Testis (tissue), 3 donors: ENCODE results near the gene ASCC1. TPM values are rescaled to one million over a fixed set of nuclear protein-coding genes. Genes with fewer than 3 reads are reported as not detected.

Source experiments
- DNase-seq: peaks from one replicate; pipeline ENCODE4 v3.0.0-alpha.2; 2019
- H3K27ac ChIP-seq, 2 donors: fragments of 200-600 bp; sonication (generic); one replicate each; pipeline ENCODE4 v1.5.1; 2019
- H3K27me3 ChIP-seq: fragments of 200-600 bp; sonication (generic); one replicate; pipeline ENCODE4 v1.5.1; 2019
- H3K36me3 ChIP-seq: fragments of 200-600 bp; sonication (generic); one replicate; pipeline ENCODE4 v1.5.1; 2017; ENCODE audit warnings: low read depth; ENCODE audit errors: missing control alignments
- H3K4me1 ChIP-seq: fragments of 200-600 bp; sonication (generic); one replicate; pipeline ENCODE4 v1.5.1; 2019
- H3K4me3 ChIP-seq, 2 donors: fragments of 200-600 bp; sonication (generic); one replicate each; pipeline ENCODE4 v1.5.1; 2017 to 2019
- H3K9me3 ChIP-seq: fragments of 200-600 bp; sonication (generic); one replicate; pipeline ENCODE4 v1.5.1; 2017
- CTCF ChIP-seq, 3 experiments: fragments of 450-650 bp in 2 of 3; fragments of 200-600 bp in 1 of 3; sonication (generic) in 1 of 3; IDR thresholded peaks; one replicate each; pipeline ENCODE4 v1.5.1; 2016 to 2019; ENCODE audit warnings: antibody characterized with exemption in 3 of 3, mild to moderate bottlenecking in 2 of 3, moderate library complexity in 1 of 3
- POLR2A ChIP-seq: fragments of 450-650 bp; IDR thresholded peaks from one replicate; pipeline ENCODE4 v1.6.1; 2017; ENCODE audit warnings: antibody characterized with exemption, mild to moderate bottlenecking, moderate library complexity
- WGBS, 2 donors: methylation state at CpG; one replicate each; pipeline ENCODE4 v1.1.5; 2018; 5-methylcytosine and 5-hydroxymethylcytosine counted together
- intact Hi-C: fragments of 100-400 bp; cut with DNase I; formaldehyde crosslinking; loops from one replicate; pipeline ENCODE4 v1.15.1; 2023; ENCODE audit warnings: low total_unique reads
- polyA plus RNA-seq: library from polyadenylated mRNA; stranded (reverse); fragments of 350-450 nt; fragmentation: Illumina TruSeq; extraction: RNeasy Lipid Tissue Mini Kit (QIAGEN cat#74804); gene quantifications from one replicate; pipeline ENCODE4 v1.2.3, GENCODE V29; 2014; ENCODE audit warnings: low read depth, low replicate concordance; ENCODE audit not compliant: insufficient read depth
- total RNA-seq, 2 donors: library from RNA; depleted of rRNA; stranded (reverse); fragments of >200 nt; gene quantifications; one replicate each; pipeline ENCODE4 v1.2.3, GENCODE V29; 2016

The ASCC1 gene
- total and polyA plus RNA-seq, 3 donors from 2014 or later: 47.4 to 58.3 (median 48.8) TPM

DNA sequence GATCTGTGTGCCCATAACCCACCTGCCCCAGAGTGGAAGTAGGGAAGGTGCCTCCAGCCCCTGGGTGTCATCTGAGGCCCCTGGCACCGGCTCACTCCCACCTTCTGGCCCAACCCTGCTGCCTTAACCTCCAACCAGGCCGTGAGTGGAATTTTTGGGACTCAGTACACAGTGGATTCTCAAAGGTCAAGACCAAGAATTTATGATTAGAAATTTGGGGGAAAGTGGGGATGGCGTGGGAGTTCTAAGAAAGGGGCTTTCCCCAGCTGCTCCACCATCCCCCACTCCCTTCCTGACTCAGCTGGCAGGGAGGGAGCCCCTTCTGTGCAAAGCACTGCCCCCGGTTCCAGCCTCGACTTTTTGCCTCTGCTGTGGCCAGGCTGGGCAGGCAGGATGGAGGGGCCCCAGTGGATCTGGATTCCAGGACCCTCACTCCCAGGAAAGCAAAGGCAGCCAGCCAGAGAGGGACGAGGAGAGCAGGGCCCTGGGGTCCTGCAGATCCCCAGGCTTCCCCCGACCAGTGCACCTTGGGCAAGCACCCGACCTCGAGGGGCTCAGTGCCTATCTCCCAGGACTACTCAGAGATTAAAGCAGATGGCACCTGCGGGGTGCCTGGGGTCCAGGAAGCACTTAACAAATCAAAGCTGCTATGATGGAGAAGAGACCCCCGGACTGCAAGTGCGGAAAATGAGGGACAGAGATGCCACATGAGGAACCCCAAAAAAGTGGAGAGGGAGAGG is 140.5 kb downstream of the ASCC1 start:
- no peaks in the 10 kb centered on the region for H3K36me3 ChIP-seq
- WGBS, 2 donors: 69 to 80% methylated on average over 10 to 12 of the region's 12 CpGs
- H3K27ac ChIP-seq: no peak overlapping the region
- DNase-seq: no peak
- no peak overlapping the region for H3K4me3 ChIP-seq
- peaks cover 9% of the 10 kb centered on the region for H3K4me1 ChIP-seq
- no peaks in the 10 kb centered on the region for H3K27me3 ChIP-seq
- H3K9me3 ChIP-seq: no peaks in the 10 kb centered on the region
- intact Hi-C loops: no loop called here
- no peak for TF ChIP-seq POLR2A
- no peak for TF ChIP-seq CTCF (IDR thresholded peaks at IDR 0.05)

DNA sequence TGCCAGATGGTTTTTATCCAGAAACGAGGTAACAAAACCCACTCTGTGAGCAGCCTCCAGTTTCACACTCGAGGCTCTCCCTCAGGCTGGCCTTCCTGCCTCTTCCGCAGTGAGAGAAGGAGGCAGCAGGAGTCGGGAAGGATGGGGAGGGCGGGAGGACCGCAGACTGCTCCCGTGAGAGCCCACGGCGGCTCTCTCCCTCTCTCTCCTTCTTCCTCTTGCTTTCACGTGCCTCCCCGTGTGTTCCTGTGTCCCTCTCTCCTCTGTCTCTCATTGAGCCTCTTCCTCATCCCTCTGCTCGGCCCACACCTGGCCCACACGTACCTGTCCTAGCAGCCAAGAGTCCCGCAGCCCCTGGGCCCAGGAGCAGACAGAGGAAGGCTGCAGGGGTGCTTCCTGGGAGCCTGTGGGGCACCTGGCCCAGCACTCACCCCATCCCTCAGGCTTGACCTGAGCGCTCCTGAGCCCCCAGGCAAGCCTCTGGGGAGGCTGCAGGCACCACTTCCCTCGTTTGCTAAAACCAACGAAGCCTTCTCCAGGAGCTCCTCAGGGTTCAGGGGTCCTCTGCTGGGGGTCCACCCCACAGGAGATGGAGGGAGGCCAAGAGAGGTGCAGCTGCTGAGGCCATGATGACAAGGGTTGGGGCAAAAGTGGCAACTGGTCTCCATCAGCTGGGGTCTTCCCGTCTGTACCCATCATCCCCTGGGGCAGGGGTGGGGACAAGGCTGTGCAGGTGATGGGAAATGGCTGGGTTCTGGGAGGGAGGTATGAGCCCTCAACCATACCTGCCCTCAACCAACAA is 141.3 kb downstream of the ASCC1 start:
- 78 to 86% methylated on average over 14 to 18 of the region's 18 CpGs for WGBS, 2 donors
- no peak for DNase-seq
- Histone ChIP-seq H3K4me3 (no peak overlapping the region), H3K27me3 (no peaks in the 10 kb centered on the region), H3K4me1 (peaks cover 13% of the 10 kb centered on the region), H3K9me3 (no peaks in the 10 kb centered on the region), H3K36me3 (no peaks in the 10 kb centered on the region), H3K27ac (no peak overlapping the region)
- intact Hi-C loops: no loop called here
- TF ChIP-seq POLR2A (no peak), CTCF (IDR thresholded peaks at IDR 0.05) (no peak)

DNA sequence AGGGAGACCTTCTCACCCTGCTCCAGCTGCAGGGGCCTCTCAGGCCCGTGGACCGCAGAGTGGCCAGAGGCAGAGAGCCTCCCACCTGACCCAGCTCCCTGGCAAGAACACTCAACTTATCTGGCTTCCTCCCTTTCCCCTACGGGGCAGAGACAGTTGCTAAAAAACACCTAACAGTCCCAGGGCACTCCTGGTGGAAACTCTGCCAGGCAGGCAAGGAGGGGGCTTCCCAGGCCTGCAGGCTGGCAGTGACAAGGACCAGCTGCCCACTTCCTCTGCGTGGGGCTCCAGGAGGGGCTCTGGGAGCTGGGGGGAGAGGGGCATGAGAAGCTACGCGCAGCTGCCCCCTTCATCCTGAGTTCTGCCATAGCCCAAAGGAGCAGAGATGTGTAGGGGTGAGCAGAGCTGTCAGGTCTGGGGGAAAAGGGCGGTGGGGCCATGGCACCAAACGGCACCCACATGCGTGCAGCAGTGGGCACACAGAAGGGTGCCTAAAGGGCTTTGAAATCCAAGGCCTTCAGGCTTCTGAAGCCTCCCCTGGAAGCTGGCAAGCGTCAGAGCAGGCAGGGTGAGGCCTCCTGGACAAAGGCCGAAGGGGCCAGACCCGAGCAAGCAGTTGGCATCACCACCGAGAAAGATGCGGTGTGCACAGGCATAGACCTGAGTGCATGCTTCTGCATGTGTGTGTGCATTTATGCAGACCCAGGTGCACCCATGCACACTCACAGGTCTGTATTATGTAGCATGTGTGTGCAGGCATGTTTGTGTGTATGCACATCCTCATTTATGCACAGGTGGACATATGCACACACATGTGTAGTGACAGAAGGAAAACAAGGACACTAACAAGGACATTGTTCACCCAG is 142.1 kb downstream of the ASCC1 start:
- TF ChIP-seq POLR2A (no peak), CTCF (IDR thresholded peaks at IDR 0.05) (no peak)

DNA sequence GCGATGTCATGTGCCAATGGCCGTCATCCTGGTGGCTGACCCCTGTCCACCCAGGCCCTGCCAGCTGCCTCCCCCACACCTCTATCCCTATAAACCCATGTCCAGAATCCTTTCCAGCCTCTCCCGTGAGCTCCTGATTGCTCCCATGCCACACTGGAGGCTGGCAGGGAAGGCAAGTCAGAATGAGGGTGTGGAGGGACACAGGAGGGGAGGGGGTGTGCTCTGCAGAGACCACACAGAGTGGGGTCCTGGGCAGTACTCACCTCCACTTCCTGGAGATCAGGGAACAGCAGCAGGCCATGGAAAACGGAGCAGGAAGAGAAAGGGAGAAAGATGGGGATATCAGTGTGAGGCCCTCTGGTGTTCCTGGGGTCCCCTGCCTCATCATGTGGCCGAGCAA is 143.4 kb downstream of the ASCC1 start:
- DNase-seq: no peak
- no peaks in the 10 kb centered on the region for H3K27me3 ChIP-seq
- H3K4me1 ChIP-seq: peaks cover 34% of the 10 kb centered on the region
- H3K36me3 ChIP-seq: no peaks in the 10 kb centered on the region
- H3K4me3 ChIP-seq: no peak overlapping the region
- 89 to 94% methylated on average over 4 to 5 of the region's 5 CpGs for WGBS, 2 donors
- no peak overlapping the region for H3K27ac ChIP-seq
- intact Hi-C loops: no loop called here
- H3K9me3 ChIP-seq: no peaks in the 10 kb centered on the region
- TF ChIP-seq POLR2A (no peak), CTCF (IDR thresholded peaks at IDR 0.05) (no peak)

More for the DNA sequence above, 142.1 kb downstream of the ASCC1 start:
- H3K4me3 ChIP-seq: no peak overlapping the region
- intact Hi-C loops: no loop called here
- DNase-seq: no peak
- H3K27ac ChIP-seq: no peak overlapping the region
- H3K4me1 ChIP-seq: peaks cover 21% of the 10 kb centered on the region
- no peaks in the 10 kb centered on the region for H3K9me3 ChIP-seq
- H3K36me3 ChIP-seq: no peaks in the 10 kb centered on the region
- WGBS, 2 donors: 61 to 84% methylated on average over 14 of the region's 14 CpGs
- no peaks in the 10 kb centered on the region for H3K27me3 ChIP-seq
